Thymus (tissue), 11 donors: ENCODE data around the gene MAGI1. TPM values are rescaled to one million over a fixed set of nuclear protein-coding genes. Genes with fewer than 3 reads are reported as not detected.

Source experiments
- DNase-seq, 9 donors: peaks; one replicate each; pipeline ENCODE4 v3.0.0-alpha.2; 2013; ENCODE audit warnings: low spot score in 9 of 9, low read depth in 6 of 9, missing footprints in 1 of 9
- H3K27ac ChIP-seq, 2 donors: one replicate each; pipeline ENCODE4 v1.5.1; 2013; ENCODE audit warnings: control low read depth in 1 of 2, low read depth in 1 of 2, low read length in 1 of 2, mild to moderate bottlenecking in 1 of 2, moderate library complexity in 1 of 2
- H3K27me3 ChIP-seq, 2 donors: one replicate each; pipeline ENCODE4 v1.5.1; 2013; ENCODE audit warnings: low read length in 1 of 2; ENCODE audit not compliant: control insufficient read depth in 2 of 2, insufficient read depth in 1 of 2
- H3K36me3 ChIP-seq, 2 donors: one replicate each; pipeline ENCODE4 v1.5.1; 2013; ENCODE audit warnings: low read length in 1 of 2, mild to moderate bottlenecking in 1 of 2, moderate library complexity in 1 of 2; ENCODE audit not compliant: control insufficient read depth in 2 of 2, insufficient read depth in 2 of 2
- H3K4me1 ChIP-seq, 2 donors: one replicate each; pipeline ENCODE4 v1.5.1; 2013; ENCODE audit warnings: low read length in 2 of 2; ENCODE audit not compliant: control insufficient read depth in 2 of 2, insufficient read depth in 2 of 2
- H3K4me3 ChIP-seq, 2 donors: one replicate each; pipeline ENCODE4 v1.5.1; 2013; ENCODE audit warnings: low read length in 2 of 2, control low read depth in 1 of 2, mild to moderate bottlenecking in 1 of 2
- H3K9me3 ChIP-seq, 2 donors: one replicate each; pipeline ENCODE4 v1.5.1; 2013; ENCODE audit warnings: low read length in 1 of 2, mild to moderate bottlenecking in 1 of 2; ENCODE audit not compliant: control insufficient read depth in 2 of 2, insufficient read depth in 1 of 2
- WGBS: extraction: QIAGEN DNeasy Blood & Tissue Kit; methylation state at CpG from one replicate; pipeline ENCODE4 v1.1.7; 2013; 5-methylcytosine and 5-hydroxymethylcytosine counted together
- polyA plus RNA-seq: library from polyadenylated mRNA; stranded (reverse); fragments of 200-250 nt; gene quantifications from one replicate; pipeline ENCODE4 v1.2.3, GENCODE V29; 2013
- total RNA-seq: library from RNA; stranded (reverse); fragments of 120-200 nt; gene quantifications from one replicate; pipeline ENCODE4 v1.2.4, GENCODE V29; 2013
- donor health status: healthy.

MAGI1 gene
- total and polyA plus RNA-seq, 2 donors: 5.1 to 6.1 TPM

DNA sequence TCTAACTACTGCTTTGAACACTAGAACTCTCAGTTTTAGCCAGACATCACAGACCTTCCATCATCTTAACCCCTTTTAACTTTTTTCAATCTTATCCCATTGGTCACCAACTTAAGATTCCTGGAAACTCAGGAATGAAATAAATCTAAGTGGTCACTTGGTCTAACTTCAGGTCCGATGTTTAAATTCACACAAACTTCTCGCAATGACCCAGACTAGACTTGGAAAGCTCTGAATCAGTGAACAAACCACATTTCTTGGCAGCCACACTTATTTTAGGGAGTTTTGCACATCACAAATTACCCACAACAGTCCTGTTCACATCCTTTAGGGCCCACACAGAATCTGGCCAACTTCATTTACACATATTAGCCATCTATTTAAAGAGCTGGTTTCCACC, 118.9 kb downstream of the MAGI1 start:
- WGBS: 96% methylated on average over 2 of the region's 2 CpGs
- no peaks in the 10 kb centered on the region for H3K36me3 ChIP-seq
- no peaks in the 10 kb centered on the region for H3K27me3 ChIP-seq
- DNase-seq: no peak
- no peaks in the 10 kb centered on the region for H3K9me3 ChIP-seq
- no peak overlapping the region for H3K4me3 ChIP-seq
- no peak overlapping the region for H3K27ac ChIP-seq
- H3K4me1 ChIP-seq: no peaks in the 10 kb centered on the region

DNA sequence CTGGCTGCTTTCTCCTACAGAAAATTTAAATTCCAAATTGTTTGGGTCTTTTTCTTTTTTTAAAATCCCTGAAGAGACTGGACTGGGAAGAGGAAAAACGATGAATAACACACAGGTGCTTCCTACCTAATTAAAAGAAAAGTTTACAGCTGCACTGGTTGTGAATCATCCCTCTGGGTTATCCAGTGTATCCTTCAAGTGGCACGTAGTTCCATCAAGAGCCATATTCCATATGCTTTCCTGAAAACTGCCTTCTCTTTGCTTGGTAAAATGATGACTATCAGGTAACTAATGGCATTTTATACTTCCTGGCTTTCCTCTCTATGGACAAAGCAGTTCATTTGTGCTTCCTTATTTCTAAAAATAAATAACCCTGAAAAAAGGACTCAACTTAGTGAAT, 123.2 kb downstream of the MAGI1 start:
- WGBS: 26% methylated on average over 2 of the region's 2 CpGs
- no peak overlapping the region for H3K27ac ChIP-seq
- no peaks in the 10 kb centered on the region for H3K4me1 ChIP-seq
- DNase-seq: no peak
- H3K9me3 ChIP-seq: no peaks in the 10 kb centered on the region
- no peaks in the 10 kb centered on the region for H3K27me3 ChIP-seq
- H3K36me3 ChIP-seq: no peaks in the 10 kb centered on the region
- no peak overlapping the region for H3K4me3 ChIP-seq

DNA sequence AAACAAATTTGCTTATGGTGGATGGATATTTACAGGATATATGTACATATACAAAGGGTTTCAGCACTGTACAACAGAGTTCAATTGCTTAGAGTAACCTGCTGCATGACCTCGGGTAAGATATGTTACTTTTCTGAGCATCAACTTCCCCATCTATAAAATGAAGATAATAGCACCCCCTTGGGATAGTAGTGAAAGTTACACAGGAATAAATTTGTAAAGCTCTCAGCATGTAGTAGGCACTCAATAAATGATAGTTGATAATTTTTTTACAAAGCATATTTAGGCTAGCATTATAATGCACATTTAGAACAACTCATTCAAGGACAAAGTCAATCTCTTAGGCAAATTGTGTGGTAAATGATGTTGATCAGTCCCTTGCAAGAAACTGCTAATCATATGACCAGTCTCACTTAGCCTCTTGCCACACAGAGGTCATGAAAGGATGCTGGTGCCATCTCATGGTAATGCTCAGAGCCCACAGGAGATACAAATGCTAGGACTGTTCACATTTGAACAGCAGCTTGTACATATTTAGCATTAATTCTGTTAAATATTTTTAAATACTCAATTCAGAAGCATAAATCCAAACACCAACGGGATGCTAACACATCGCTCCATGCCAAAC, 123.9 kb downstream of the MAGI1 start:
- DNase-seq: no peak
- Histone ChIP-seq H3K9me3 (no peaks in the 10 kb centered on the region), H3K4me1 (no peaks in the 10 kb centered on the region), H3K4me3 (no peak overlapping the region), H3K27ac (no peak overlapping the region), H3K36me3 (no peaks in the 10 kb centered on the region), H3K27me3 (no peaks in the 10 kb centered on the region)
- WGBS: 77% methylated on average over 3 of the region's 3 CpGs

DNA sequence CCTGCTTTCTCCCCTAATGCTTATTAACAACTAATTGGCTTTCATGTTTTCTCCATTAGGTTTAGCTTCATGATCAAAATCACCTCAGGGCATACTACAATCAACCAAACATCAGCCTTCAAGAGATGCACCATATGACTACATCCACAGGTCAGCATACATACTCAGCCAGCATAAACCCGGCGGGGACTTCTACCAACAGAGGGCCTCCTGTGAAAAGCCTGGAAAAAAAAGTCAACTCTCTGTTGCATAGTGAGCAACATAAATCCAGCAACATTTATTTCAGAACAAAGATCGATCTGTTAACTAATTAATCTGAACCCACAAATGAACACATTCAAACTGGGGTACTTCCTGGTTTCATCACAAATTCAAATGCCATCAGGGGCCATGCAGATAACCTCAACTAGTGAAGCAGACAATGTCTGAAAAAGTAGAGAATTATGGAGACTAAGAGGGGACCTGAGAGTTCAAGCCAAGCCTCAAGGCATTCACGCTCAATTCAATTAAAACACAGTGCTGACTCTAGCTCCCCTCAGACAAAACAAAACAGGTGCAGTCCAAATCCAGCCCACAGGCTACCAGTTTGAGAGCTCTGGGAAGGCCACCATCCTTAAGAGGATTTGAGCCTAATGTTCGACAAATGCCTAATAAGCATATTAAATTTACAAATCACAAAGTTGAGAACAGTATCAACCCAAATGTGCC, 124.5 kb downstream of the MAGI1 start:
- no peaks in the 10 kb centered on the region for H3K9me3 ChIP-seq
- no peaks in the 10 kb centered on the region for H3K27me3 ChIP-seq
- no peak for DNase-seq

DNA sequence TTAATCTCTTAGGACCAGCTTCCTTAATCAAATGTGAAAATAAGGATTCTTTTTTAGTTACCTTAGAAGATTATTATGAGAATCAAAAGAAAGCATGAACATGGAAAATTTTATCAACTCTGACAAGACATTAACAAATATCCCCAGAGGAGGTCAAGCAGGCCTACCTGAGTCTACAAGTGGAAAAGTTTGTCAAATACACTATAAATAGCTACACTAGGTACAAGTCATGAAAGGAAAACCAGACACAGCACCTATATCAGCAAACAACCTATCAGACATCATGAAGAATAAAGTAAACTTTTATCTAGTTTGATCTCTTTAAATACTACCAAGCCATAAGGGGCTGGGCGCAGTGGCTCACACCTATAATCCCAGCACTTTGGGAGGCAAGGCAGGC, 126.1 kb downstream of the MAGI1 start:
- Histone ChIP-seq H3K36me3 (no peaks in the 10 kb centered on the region), H3K4me1 (no peaks in the 10 kb centered on the region), H3K27ac (no peak overlapping the region), H3K9me3 (no peaks in the 10 kb centered on the region), H3K4me3 (no peak overlapping the region), H3K27me3 (no peaks in the 10 kb centered on the region)
- 93% methylated on average over 1 of the region's 1 CpG for WGBS
- DNase-seq: no peak

More for the DNA sequence above, 124.5 kb downstream of the MAGI1 start:
- Histone ChIP-seq H3K36me3 (no peaks in the 10 kb centered on the region), H3K27ac (no peak overlapping the region), H3K4me1 (no peaks in the 10 kb centered on the region), H3K4me3 (no peak overlapping the region)
- 91% methylated on average over 5 of the region's 5 CpGs for WGBS

DNA sequence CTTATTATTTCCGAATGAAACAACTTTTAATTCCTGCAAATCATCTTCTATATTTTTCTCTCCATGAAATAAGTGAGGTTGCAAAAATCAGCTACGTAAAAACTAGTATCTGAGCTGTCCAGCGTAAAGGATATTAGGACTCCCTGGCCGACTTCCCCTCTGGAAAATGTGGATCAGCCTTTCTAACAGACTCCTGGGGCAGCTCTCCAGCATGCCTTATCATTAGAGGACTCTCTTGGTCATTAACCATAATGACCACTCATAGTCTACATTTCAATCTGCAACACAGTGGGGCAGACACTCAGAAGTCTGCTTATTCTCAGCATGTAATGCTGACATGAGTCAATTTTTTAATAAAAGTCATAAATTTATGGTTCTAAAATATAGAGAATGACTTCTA, 130.1 kb downstream of the MAGI1 start:
- no peaks in the 10 kb centered on the region for H3K4me1 ChIP-seq
- no peaks in the 10 kb centered on the region for H3K27me3 ChIP-seq
- no peaks in the 10 kb centered on the region for H3K9me3 ChIP-seq
- no peak overlapping the region for H3K27ac ChIP-seq
- 97% methylated on average over 4 of the region's 4 CpGs for WGBS
- no peak for DNase-seq
- H3K4me3 ChIP-seq: no peak overlapping the region
- H3K36me3 ChIP-seq: no peaks in the 10 kb centered on the region

DNA sequence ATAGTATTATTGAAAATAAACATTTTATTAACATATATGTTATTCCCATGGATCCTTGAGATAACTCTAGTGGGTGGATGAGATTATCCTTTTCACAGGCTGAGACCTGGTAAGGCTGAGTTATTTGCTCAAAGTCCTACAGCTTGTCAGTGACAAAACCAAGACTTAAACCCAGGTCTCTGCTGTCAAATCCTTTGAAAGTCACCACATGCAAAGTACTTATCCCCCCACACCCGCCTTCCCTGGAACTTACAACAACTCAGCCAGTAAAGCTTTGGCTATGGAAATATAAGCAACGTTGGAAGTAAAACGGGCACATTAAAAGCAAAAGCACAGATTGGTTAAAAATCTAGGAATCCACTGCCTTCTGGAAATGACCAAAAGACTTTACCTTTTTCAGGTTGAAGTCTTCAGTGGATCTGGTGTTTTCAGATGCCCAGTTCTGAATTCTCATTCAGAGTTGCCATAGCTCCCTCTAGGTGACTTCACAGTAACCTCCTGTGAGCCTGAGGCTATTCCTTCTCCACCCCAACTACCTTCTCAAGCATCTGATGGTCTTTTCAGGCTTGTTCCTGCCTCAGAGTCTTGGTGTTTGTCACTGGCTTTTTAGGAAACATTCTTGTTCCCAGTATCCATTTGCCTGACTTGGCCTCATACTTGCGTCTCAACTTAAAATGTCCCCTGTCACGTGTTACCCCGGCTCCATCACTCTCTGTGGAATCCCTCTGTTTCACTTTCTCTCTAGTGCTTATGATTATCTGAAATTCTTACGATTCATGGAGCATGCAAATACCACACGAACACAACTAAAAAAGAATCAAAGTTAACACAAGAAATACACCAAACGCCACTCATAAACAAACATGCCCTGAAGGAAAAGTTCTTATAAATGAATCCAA, 131.2 kb downstream of the MAGI1 start:
- Histone ChIP-seq H3K27ac (no peak overlapping the region), H3K9me3 (no peaks in the 10 kb centered on the region)

DNA sequence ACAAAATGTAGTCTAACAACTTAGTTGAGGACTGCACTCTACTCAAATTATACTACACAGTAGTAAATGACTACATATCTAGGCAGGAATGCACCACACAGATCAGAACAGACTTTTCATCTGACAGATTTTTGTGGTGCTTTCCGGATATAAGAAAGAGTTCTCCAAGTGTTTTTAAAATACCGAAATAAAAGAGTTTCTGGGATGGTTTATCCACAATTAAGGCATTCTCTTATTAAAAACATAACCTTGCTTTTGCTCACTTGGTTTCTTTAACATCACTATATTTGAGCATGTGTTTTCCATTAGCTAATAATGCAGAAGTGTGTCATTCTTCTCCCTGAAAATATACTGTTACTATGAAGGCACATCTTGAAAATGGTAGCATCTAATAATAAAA, 132.9 kb downstream of the MAGI1 start:
- Histone ChIP-seq H3K4me3 (no peak overlapping the region), H3K36me3 (no peaks in the 10 kb centered on the region), H3K27ac (no peak overlapping the region), H3K9me3 (no peaks in the 10 kb centered on the region), H3K27me3 (no peaks in the 10 kb centered on the region), H3K4me1 (no peaks in the 10 kb centered on the region)
- 94% methylated on average over 2 of the region's 2 CpGs for WGBS
- no peak for DNase-seq

More for the DNA sequence above, 131.2 kb downstream of the MAGI1 start:
- H3K36me3 ChIP-seq: no peaks in the 10 kb centered on the region
- H3K4me1 ChIP-seq: no peaks in the 10 kb centered on the region
- H3K27me3 ChIP-seq: no peaks in the 10 kb centered on the region
- 95% methylated on average over 9 of the region's 9 CpGs for WGBS
- H3K4me3 ChIP-seq: no peak overlapping the region
- DNase-seq: no peak

DNA sequence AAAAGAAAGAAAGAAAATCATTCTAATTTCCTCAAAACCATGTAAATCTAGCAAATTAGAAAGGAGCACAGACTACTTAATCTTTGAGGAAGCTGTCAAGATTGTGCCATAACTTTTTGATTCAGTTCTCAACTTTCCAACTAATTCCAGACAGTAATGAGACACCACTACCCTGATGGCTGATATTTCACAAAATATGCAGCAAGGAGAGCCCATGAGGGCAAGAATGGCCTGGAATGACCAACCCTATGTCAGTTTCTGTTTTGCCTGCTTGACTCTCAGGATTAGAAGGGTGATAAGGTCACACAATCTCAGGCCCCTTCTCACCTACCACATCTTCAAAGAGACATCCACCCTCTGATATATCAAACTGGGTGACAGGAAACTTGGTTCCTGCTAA, 134.7 kb downstream of the MAGI1 start:
- H3K27ac ChIP-seq: no peak overlapping the region
- no peaks in the 10 kb centered on the region for H3K9me3 ChIP-seq
- no peak for DNase-seq
- no peaks in the 10 kb centered on the region for H3K36me3 ChIP-seq
- H3K4me1 ChIP-seq: no peaks in the 10 kb centered on the region
- H3K4me3 ChIP-seq: no peak overlapping the region
- no peaks in the 10 kb centered on the region for H3K27me3 ChIP-seq
